ENCODE data around the gene TADA2A. TPM values are rescaled to one million over a fixed set of nuclear protein-coding genes. Genes with fewer than 3 reads are reported as not detected.

The TADA2A gene
- total and polyA plus RNA-seq, 2 of the 8 experiments (the other 6 are each of a cell fraction or from before 2014, with no cell fraction given) = 8.4 to 18.5 TPM

GRCh38 chr17:37365589-37365988 lies 41.1 kb upstream of the TADA2A start (continued):
- TF ChIP-seq HDAC6 (IDR thresholded peaks at IDR 0.05; ENCODE audit: low read depth, low read length) = no peak
